Melanocyte of skin (primary cell): ENCODE results near the gene BTD. TPM values are rescaled to one million over a fixed set of nuclear protein-coding genes. Genes with fewer than 3 reads are reported as not detected.

Experiments
- small RNA-seq, 2 donors: library from RNA; depleted of rRNA; stranded (forward); fragments of <200 nt; gene quantifications; one replicate each; pipeline ENCODE3, GENCODE V24; 2012
- total RNA-seq, 2 donors: library from RNA; depleted of rRNA; stranded (reverse); fragments of >200 nt; gene quantifications; 2 replicates each; pipeline ENCODE4 v1.2.3, GENCODE V29; 2012

BTD gene
- total RNA-seq = 10 to 100 TPM; 56.6 to 60.9 TPM

GRCh38 chr3:15601399-15602145 lies at the start of gene BTD, which contains the start of gene HACL1:
Gene BTD (plus strand): TSS chr3:15601745. CDS start chr3:15635440, 33,695 bp downstream.
Gene HACL1 (minus strand): TSS chr3:15601569. CDS start chr3:15601463, 106 bp downstream.

Small RNAs within 50 kb of the gene (small RNA-seq; reads per million reads assigned to genes)
- gene MIR3134 = 0 to 0.17 reads per million in 2 donors

Other genes starting within 250 kb of the BTD start
- gene METTL6, start 174.2 kb upstream of the BTD start, total RNA-seq = 10 to 100 TPM; 20.6 to 35.0 TPM
- gene EAF1, start 174.1 kb upstream of the BTD start, total RNA-seq = 10 to 100 TPM; 30.6 to 48.0 TPM
- gene COLQ, start 80.0 kb upstream of the BTD start, total RNA-seq = 1 to 10 TPM; 2.1 to 2.3 TPM
- 10 to 100 TPM; 61.9 to 69.6 TPM for gene HACL1, start 176 bp upstream of the BTD start, total RNA-seq
- gene ANKRD28, start 196.2 kb downstream of the BTD start, total RNA-seq = 100 to 1,000 TPM; 187 to 221 TPM